Upper lobe of left lung (tissue), 4 donors: ENCODE results near the gene PARP9.

Source experiments
- CTCF ChIP-seq, 6 experiments: fragments of 450-650 bp in 4 of 6; fragments of 200-600 bp in 2 of 6; sonication (generic) in 2 of 6; IDR thresholded peaks; one replicate each; pipeline ENCODE4 v1.5.1; 2016 to 2019; ENCODE audit warnings: antibody characterized with exemption in 6 of 6
- POLR2A ChIP-seq, 4 donors: fragments of 450-650 bp; IDR thresholded peaks; one replicate each; pipeline ENCODE4 v1.5.1; 2016 to 2017; ENCODE audit warnings: antibody characterized with exemption in 4 of 4, mild to moderate bottlenecking in 2 of 4
- POLR2AphosphoS5 ChIP-seq, 2 donors: sonication (generic); formaldehyde crosslinking; IDR thresholded peaks; one replicate each; pipeline ENCODE4 v1.5.1; 2017; ENCODE audit warnings: antibody characterized with exemption in 2 of 2

GRCh38 chr3:122560680-122561079 lies 3.4 kb downstream of the PARP9 start:
- no peak for TF ChIP-seq POLR2A (IDR thresholded peaks at IDR 0.05)
- TF ChIP-seq POLR2AphosphoS5 (IDR thresholded peaks at IDR 0.05) = no peak
- TF ChIP-seq CTCF (IDR thresholded peaks at IDR 0.05) = peak; percentile 37 to 78 (median 62)
